Gastroesophageal sphincter (tissue), 4 donors: ENCODE measurements around the gene AGTR1. TPM values are rescaled to one million over a fixed set of nuclear protein-coding genes. Genes with fewer than 3 reads are reported as not detected.

Experiments used
- ATAC-seq: fragments of 150-250 bp; one replicate; pipeline ENCODE4 v1.9.1; 2016; ENCODE audit warnings: mild to moderate bottlenecking, moderate library complexity
- H3K27ac ChIP-seq, 4 donors: fragments of 200-600 bp; sonication (generic) in 3 of 4; 1 replicate in 3 of 4; 2 replicates in 1 of 4; pipeline ENCODE4 v1.5.1; 2016 to 2019
- H3K27me3 ChIP-seq: fragments of 200-600 bp; sonication (generic); one replicate; pipeline ENCODE4 v1.5.1; 2019
- H3K36me3 ChIP-seq, 2 donors: fragments of 200-600 bp; sonication (generic); one replicate each; pipeline ENCODE4 v1.5.1; 2019; ENCODE audit warnings: control low read depth in 1 of 2
- H3K4me1 ChIP-seq, 3 donors: fragments of 200-600 bp; sonication (generic); 1 replicate in 2 of 3; 2 replicates in 1 of 3; pipeline ENCODE4 v1.5.1; 2016 to 2019; ENCODE audit warnings: control low read depth in 2 of 3
- H3K4me3 ChIP-seq, 2 donors: fragments of 200-600 bp; sonication (generic); one replicate each; pipeline ENCODE4 v1.5.1; 2019; ENCODE audit warnings: mild to moderate bottlenecking in 1 of 2, moderate library complexity in 1 of 2
- H3K9me3 ChIP-seq, 3 donors: fragments of 200-600 bp; sonication (generic); one replicate each; pipeline ENCODE4 v1.5.1; 2017 to 2019; ENCODE audit warnings: control low read depth in 2 of 3
- CTCF ChIP-seq, 4 experiments: fragments of 200-600 bp in 2 of 4; fragments of 450-650 bp in 2 of 4; sonication (generic) in 1 of 4; IDR thresholded peaks; one replicate each; pipeline ENCODE4 v1.5.1; 2017 to 2019; ENCODE audit warnings: antibody characterized with exemption in 4 of 4, mild to moderate bottlenecking in 2 of 4, moderate library complexity in 2 of 4
- EP300 ChIP-seq: sonication (generic); formaldehyde crosslinking; IDR thresholded peaks from one replicate; pipeline ENCODE4 v1.6.1; 2017; ENCODE audit warnings: antibody characterized with exemption, mild to moderate bottlenecking
- POLR2A ChIP-seq, 2 donors: fragments of 450-650 bp; IDR thresholded peaks; one replicate each; pipeline ENCODE4 v1.6.1; 2017; ENCODE audit warnings: antibody characterized with exemption in 2 of 2, mild to moderate bottlenecking in 2 of 2, moderate library complexity in 1 of 2
- POLR2AphosphoS5 ChIP-seq: sonication (generic); formaldehyde crosslinking; IDR thresholded peaks from one replicate; pipeline ENCODE4 v1.6.1; 2017; ENCODE audit warnings: antibody characterized with exemption
- WGBS, 2 donors: methylation state at CpG; one replicate each; pipeline ENCODE4 v1.1.5; 2018; ENCODE audit warnings: low coverage in 1 of 2; 5-methylcytosine and 5-hydroxymethylcytosine counted together
- total RNA-seq, 4 donors: library from RNA; depleted of rRNA; stranded (reverse); fragments of >200 nt; gene quantifications; one replicate each; pipeline ENCODE4 v1.1.0, GENCODE V29; 2016

Gene AGTR1
- total RNA-seq, 4 donors from 2014 or later, result 13.4 to 32.4 (median 22.0) TPM

GRCh38 chr3:148694116-148694515 lies 3.6 kb upstream of the AGTR1 start:
- Histone ChIP-seq H3K27me3 (no peaks in the 10 kb centered on the region), H3K27ac (no peak overlapping the region), H3K4me1 (peaks cover 0 to 12% (median 0%) of the 10 kb centered on the region in 3 donors), H3K36me3 (no peaks in the 10 kb centered on the region), H3K9me3 (no peaks in the 10 kb centered on the region), H3K4me3 (no peak overlapping the region)
- 67 to 80% methylated on average over 1 of the region's 1 CpG for WGBS, 2 donors
- TF ChIP-seq CTCF (IDR thresholded peaks at IDR 0.05), result no peak
- TF ChIP-seq POLR2AphosphoS5, result no peak
- no peak for TF ChIP-seq EP300
- no peak for TF ChIP-seq POLR2A (IDR thresholded peaks at IDR 0.05)
- no peak for ATAC-seq

- no peaks in the 10 kb centered on the region for H3K27me3 ChIP-seq
- peaks cover 0 to 28% (median 0%) of the 10 kb centered on the region in 3 donors for H3K4me1 ChIP-seq
- peak overlapping the region; percentile 1 to 81 (median 60) for H3K27ac ChIP-seq
- TF ChIP-seq EP300 (no peak), POLR2A (IDR thresholded peaks at IDR 0.05) (no peak), CTCF (IDR thresholded peaks at IDR 0.05) (no peak)
- H3K9me3 ChIP-seq, result no peaks in the 10 kb centered on the region
- no peak for ATAC-seq
- 69% methylated on average over 4 of the region's 17 CpGs; no CpG with 5 or more reads in 1 of the 2 donors for WGBS, 2 donors
- H3K36me3 ChIP-seq, result no peaks in the 10 kb centered on the region
- peak overlapping the region; percentile 50 to 66 for H3K4me3 ChIP-seq
Measured at GRCh38 chr3:148698190-148698810, 597 bp downstream of the AGTR1 start.

DNA sequence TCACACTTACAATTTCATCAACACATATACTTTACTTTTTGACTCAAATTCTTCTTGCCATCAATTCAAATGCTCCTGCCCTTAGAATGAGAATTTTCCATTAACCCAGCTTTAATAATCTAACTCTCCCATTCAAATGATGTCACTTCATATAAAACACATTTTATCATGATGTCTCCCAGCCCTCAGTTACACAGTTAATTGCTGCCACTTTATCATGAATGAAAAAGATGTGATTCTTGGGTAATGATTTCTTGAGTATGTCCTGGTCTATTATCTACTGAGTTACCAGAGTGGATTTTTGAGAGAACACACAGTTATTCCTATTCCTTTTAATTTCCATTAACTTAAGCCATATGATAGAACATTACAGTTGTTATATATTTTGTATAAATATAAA lies 7.6 kb downstream of the AGTR1 start:
- Histone ChIP-seq H3K27me3 (no peaks in the 10 kb centered on the region), H3K4me3 (no peak overlapping the region), H3K36me3 (no peaks in the 10 kb centered on the region), H3K4me1 (peaks cover 0 to 26% (median 2%) of the 10 kb centered on the region in 3 donors), H3K27ac (no peak overlapping the region), H3K9me3 (no peaks in the 10 kb centered on the region)
- no peak for TF ChIP-seq EP300
- no peak for TF ChIP-seq POLR2AphosphoS5
- TF ChIP-seq POLR2A (IDR thresholded peaks at IDR 0.05), result no peak
- no peak for TF ChIP-seq CTCF (IDR thresholded peaks at IDR 0.05)
- ATAC-seq, result no peak

GRCh38 chr3:148707601-148708380 lies 10.1 kb downstream of the AGTR1 start:
- 70 to 76% methylated on average over 5 of the region's 5 CpGs for WGBS, 2 donors

More at GRCh38 chr3:148707601-148708380, 10.1 kb downstream of the AGTR1 start:
- Histone ChIP-seq H3K4me3 (no peak overlapping the region), H3K36me3 (no peaks in the 10 kb centered on the region), H3K4me1 (peaks cover 0 to 45% (median 2%) of the 10 kb centered on the region in 3 donors), H3K27me3 (no peaks in the 10 kb centered on the region), H3K27ac (no peak overlapping the region), H3K9me3 (no peaks in the 10 kb centered on the region)
- no peak for ATAC-seq
- TF ChIP-seq POLR2A (IDR thresholded peaks at IDR 0.05) (no peak), EP300 (no peak), CTCF (IDR thresholded peaks at IDR 0.05) (no peak), POLR2AphosphoS5 (no peak)
